GM18499 (cell line): Measurements from ENCODE around the gene SLC12A1.

Experiments
- ATAC-seq: cut with Tn5 transposase; IDR thresholded peaks from one replicate; pipeline ENCODE4 v1.9.1; 2021; ENCODE audit warnings: moderate number of reproducible peaks; ENCODE audit not compliant: insufficient read depth, unreplicated experiment

SLC12A1 gene

GRCh38 chr15:48205981-48206380, at the start of gene SLC12A1:
Gene SLC12A1, plus strand, starts transcription at chr15:48206302. Its CDS starts 1,418 bp downstream, at chr15:48207720.
- ATAC-seq = no peak

DNA sequence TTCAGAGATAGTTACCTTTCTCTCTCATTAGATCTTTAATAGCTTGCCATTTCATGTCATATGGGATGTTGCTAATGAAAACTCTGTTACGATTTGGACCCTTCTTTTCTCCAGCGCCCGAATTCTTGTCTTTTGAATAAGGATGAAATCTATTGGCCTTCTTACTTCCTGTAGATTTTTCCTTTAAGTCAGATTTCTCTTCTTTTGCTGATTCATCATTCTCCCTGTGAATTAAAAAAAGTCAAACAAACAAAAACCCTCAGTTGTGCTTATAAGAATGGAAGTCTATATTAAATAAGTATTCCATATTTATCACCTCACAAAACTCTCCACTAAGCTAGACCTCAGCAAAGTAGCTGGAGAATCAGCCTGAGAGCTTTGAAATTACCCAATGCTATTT, 37.5 kb upstream of the SLC12A1 start:
- ATAC-seq = no peak

DNA sequence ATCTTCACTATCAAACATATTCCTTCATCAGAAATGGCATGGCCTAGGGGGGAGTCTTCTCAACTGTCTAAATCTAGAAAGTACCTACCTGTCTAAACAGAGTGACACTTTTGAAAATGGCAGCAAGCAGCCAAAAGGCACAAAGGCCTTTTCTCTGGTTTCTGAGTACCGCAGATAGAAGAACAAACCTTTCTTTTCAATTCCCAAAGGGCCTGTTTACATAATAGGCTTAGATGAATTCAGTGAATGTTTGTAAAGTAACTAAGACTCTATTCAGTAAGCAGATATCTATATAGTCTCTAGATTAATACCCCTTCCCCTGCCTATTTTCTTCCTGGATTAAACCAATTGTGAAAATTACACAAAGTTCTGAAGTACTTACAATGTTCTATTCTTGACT, 35.1 kb upstream of the SLC12A1 start:
- ATAC-seq = no peak

GRCh38 chr15:48175126-48175525, 31.0 kb upstream of the SLC12A1 start:
- no peak for ATAC-seq

DNA sequence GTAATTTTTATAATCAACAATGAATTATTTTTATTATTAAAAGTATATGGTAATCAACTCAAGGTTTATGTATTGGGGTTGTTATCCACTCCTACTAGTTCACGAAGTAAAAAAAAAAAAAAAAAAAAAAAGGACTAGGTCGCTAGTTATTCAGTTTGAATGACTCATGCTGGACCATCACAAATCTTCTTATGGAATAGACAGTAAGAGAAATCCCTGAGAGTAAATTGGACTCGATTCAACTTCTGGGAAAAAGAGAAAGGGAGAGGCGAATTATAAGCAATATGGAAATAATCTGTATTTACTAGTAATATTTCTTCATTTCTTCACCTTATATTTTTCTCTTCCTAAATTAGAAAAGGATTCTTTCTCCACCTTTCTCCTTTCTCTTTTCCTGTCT, 30.0 kb upstream of the SLC12A1 start:
- no peak for ATAC-seq

- no peak for ATAC-seq
These were observed 29.1 kb upstream of the SLC12A1 start for GRCh38 chr15:48176957-48177356.

- peak; percentile 48 for ATAC-seq
These were observed 28.7 kb upstream of the SLC12A1 start for GRCh38 chr15:48177383-48177765.

DNA sequence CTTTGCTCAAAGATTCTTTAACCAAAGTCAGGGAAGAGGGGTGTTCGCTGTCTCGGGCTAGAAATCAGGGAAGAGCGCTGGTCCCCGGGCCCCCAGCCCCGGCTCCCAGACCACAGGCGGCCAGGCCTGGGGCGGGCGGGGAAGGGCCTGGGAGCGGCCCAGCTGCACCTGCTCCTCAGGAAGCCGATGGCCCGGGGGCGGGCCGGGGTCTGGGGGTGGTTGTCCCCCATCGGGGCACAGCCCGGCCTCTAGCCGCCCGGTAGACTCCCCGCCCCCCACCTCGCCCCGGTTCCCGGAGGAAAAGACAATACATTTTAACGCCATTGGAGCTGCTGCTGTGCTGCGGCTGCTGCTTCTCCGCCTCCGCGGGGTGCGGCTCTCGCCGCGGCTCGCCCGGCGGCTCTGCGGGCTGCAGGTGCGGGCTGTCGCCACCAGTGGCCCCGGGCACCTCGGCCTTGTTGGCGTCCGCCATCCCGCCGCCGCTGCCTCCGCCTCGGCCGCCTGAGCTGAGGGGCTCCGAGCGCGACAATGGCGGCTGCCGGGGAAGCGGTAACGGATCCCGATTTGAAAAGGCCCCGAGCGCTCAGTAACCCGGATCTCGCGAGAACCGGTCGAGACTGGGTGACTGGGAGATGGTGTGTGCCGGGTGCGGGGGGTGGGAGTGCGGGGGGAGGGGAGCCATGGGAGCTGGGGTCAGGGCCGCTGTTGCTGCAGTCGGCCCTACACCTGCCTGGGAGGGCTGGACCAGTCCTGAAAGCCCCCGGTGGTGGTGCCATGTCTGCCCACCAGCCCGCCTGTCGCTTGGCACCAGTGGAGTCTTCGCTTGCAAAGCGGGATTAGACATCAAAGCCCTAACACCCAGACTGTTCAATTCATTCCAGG, 28.1 kb upstream of the SLC12A1 start, which contains the start of gene MYEF2:
Gene MYEF2, minus strand, starts transcription at position 530 of the 882 bp plus-strand sequence. Its CDS starts 58 bp downstream, at position 472.
- ATAC-seq = peak; percentile 39

- ATAC-seq = no peak
These were observed 27.5 kb upstream of the SLC12A1 start for GRCh38 chr15:48178648-48178931.

- ATAC-seq = no peak
These were observed 23.4 kb upstream of the SLC12A1 start for GRCh38 chr15:48182749-48183148.

DNA sequence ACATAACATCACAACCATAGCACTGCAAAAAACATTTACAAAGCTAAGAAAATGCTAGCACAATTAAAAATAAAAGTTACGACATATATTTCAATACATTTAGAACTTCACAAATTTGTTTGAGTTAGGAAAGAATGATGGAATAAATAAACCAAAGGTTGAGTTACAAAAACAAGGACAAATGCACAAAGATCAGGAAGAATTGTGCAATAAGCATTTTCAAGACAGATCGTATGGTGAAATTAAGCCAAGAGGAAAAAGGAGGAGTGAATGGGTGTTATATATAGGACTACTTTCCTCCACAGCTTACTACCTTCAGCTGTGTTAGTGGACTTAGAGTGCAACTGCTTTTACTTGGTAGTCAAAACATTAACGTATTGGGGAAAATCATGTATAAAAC, 20.6 kb upstream of the SLC12A1 start:
- ATAC-seq = no peak

DNA sequence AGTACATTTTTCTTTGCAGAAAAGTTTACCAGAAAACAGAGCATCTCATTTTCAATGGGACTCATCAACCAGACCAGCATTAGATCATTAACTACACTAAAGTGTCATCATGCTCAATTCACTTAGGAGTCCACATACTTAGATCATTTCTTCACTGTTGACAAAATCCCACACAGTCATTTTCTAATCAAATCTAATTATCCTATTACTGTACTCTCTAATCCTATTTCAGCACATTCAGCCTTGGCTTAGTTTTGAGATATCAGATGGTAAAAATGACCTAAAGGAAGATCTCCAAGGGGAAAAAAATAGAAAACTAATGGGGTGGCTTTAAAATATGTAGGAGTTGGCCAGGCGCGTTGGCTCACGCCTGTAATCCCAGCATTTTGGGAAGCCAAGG, 19.8 kb upstream of the SLC12A1 start:
- no peak for ATAC-seq

- ATAC-seq = no peak
These were observed 15.0 kb upstream of the SLC12A1 start for GRCh38 chr15:48190932-48191573.

GRCh38 chr15:48191574-48192225, 14.4 kb upstream of the SLC12A1 start, which contains the start of gene CTXN2:
Gene CTXN2, plus strand, starts transcription at chr15:48191665. Its CDS starts 9,636 bp downstream, at chr15:48201301.
- ATAC-seq = no peak

GRCh38 chr15:48202068-48202467, 4.0 kb upstream of the SLC12A1 start:
- ATAC-seq = no peak

- no peak for ATAC-seq
These were observed 15.2 kb downstream of the SLC12A1 start for GRCh38 chr15:48221261-48221660.

GRCh38 chr15:48221885-48222284, 15.8 kb downstream of the SLC12A1 start:
- ATAC-seq = no peak

- ATAC-seq = no peak
These were observed 16.5 kb downstream of the SLC12A1 start for GRCh38 chr15:48222627-48223026.

- no peak for ATAC-seq
These were observed 19.7 kb downstream of the SLC12A1 start for GRCh38 chr15:48225771-48226170.

DNA sequence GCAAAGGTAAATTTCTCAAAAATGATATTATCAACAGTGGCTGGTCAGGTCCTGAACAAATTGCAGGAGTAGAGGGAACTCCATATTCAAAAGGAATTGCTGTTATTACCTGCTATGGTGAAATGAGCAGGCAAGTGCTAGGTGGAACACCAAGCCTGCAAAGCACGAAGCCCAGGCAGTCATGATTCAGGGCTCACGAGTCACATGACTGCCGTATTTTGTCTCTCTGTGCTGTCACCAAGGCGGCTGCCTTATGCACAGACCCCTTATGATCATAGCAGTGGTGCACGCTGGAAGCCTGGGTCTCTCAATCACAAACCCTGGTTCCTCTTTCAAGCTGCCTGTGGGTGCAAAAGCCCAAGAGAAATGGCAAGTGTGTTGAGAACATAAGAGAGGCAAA, 24.4 kb downstream of the SLC12A1 start:
- no peak for ATAC-seq

DNA sequence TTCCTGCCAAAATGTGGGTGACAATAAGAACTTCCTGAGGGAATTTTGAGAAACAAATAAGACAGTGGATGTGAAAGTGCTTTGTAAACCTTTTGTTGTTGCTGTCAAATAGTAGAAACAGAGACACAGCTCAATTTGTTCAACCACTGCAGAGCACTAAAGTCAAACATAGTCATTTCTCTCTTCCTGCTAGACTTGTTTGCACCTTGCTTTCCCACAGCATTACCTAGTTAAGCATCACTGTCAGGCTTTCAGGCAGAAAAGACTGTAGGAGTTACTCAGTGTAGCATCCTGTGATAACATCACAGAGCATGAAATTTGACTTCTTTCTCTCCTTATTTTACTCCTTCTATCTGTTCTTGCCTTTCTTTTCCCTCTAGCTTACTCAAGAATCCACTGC, 27.1 kb downstream of the SLC12A1 start:
- ATAC-seq = no peak
